ENCODE results near the gene CREB5.

DNA sequence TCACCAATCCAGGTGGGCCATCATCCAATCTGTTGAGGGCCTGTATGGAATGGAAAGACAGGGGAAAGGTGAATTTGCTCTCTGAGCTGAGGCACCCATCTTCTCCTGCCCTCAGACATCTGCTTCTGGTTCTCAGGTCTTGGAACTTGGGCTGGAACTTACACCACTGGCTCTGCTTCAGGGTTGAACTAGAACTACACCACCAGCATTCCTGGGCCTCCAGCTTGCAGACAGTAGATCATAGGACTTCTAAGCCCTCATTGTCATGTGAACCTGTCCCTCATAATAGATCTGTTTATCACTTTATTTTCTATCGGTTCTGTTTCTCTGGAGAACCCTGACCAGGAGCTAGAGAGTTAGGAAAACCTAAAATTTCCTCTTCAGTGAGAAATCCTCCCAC, 233.5 kb downstream of the CREB5 start:
- TF ChIP-seq POLR2AphosphoS5 (IDR thresholded peaks at IDR 0.05; ENCODE audit: low read depth, low read length) (no peak), POLR2A (IDR thresholded peaks at IDR 0.05; ENCODE audit: low read depth, low read length) (no peak), TAF1 (IDR thresholded peaks at IDR 0.05; ENCODE audit: borderline replicate concordance, low read depth, low read length) (no peak)

All from GM12892 (cell line).